Spinal cord (tissue), 10 donors: ENCODE data around the gene LILRA1. TPM values are rescaled to one million over a fixed set of nuclear protein-coding genes. Genes with fewer than 3 reads are reported as not detected.
"Not testable (repeated sequence)": the region's sequence is repeated elsewhere in the genome, so short reads cannot be mapped to it uniquely, and the experiment has no call there.

ENCODE experiments used
- DNase-seq, 6 donors: peaks; one replicate each; pipeline versions ENCODE4 v3.0.0 to v3.0.0-alpha.2; 2013 to 2015; ENCODE audit warnings: low spot score in 6 of 6, low read depth in 4 of 6
- H3K27ac ChIP-seq: one replicate; pipeline ENCODE4 v1.5.1; 2013; ENCODE audit warnings: low read depth, low read length, control low read depth
- H3K27me3 ChIP-seq: one replicate; pipeline ENCODE4 v1.6.1; 2013; ENCODE audit warnings: low read length; ENCODE audit not compliant: control insufficient read depth, insufficient read depth
- H3K36me3 ChIP-seq: one replicate; pipeline ENCODE4 v1.6.1; 2013; ENCODE audit warnings: low read length; ENCODE audit not compliant: control insufficient read depth, insufficient read depth
- H3K4me1 ChIP-seq: one replicate; pipeline ENCODE4 v1.6.1; 2013; ENCODE audit warnings: low read length; ENCODE audit not compliant: control insufficient read depth, insufficient read depth
- H3K4me3 ChIP-seq: one replicate; pipeline ENCODE4 v1.5.1; 2013; ENCODE audit warnings: low read depth, low read length, control low read depth
- H3K9me3 ChIP-seq: one replicate; pipeline ENCODE4 v1.6.1; 2013; ENCODE audit warnings: low read length; ENCODE audit not compliant: control insufficient read depth, insufficient read depth
- WGBS: methylation state at CpG from one replicate; pipeline ENCODE4 v1.1.5; 2013; ENCODE audit warnings: missing lambda C conversion rate; ENCODE audit not compliant: insufficient coverage; 5-methylcytosine and 5-hydroxymethylcytosine counted together
- polyA plus RNA-seq, 2 donors: library from polyadenylated mRNA; unstranded; fragments of 120-200 nt; gene quantifications; one replicate each; pipeline ENCODE4 v1.2.1, GENCODE V29; 2013; ENCODE audit not compliant: insufficient read length in 2 of 2
- total RNA-seq, 2 donors: library from RNA; depleted of rRNA in 1 of 2; stranded (reverse); fragments of 120-200 nt in 1 of 2; fragments of >200 nt in 1 of 2; gene quantifications; one replicate each; pipeline versions ENCODE4 v1.2.3 to v1.2.4, GENCODE V29; 2013 to 2014
- donor health status: healthy.

LILRA1 gene
- total and polyA plus RNA-seq, 4 donors: 0.72 to 1.4 (median 0.91) TPM

DNA sequence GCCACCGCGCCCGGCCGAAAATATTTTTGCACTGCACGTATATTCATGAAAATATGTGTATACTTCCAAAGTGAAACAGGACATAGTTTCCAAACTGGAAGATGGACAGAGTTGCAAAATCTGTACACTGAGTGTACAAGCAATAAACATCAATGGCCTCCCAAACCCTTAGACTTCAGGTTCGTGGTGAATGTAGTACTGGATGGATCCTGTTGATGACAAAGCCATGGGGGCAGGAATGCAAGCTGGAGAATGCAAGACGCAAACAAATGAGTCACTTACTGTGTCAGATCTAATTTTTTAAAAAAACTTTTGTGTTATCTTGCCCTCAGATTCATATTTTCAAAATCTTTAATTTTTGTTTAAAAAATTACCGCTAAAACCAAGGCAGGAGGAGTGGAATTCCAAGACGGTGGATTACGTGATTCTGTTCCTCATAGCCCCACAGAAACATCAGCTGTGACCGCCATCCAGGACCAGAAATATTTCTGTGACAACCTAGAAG is 32.5 kb upstream of the LILRA1 start:
- H3K9me3 ChIP-seq: no peaks in the 10 kb centered on the region
- no peak for DNase-seq
- H3K36me3 ChIP-seq: no peaks in the 10 kb centered on the region
- WGBS: 96% methylated on average over 4 of the region's 11 CpGs
- no peaks in the 10 kb centered on the region for H3K4me1 ChIP-seq
- no peak overlapping the region for H3K27ac ChIP-seq
- no peak overlapping the region for H3K4me3 ChIP-seq
- H3K27me3 ChIP-seq: no peaks in the 10 kb centered on the region

DNA sequence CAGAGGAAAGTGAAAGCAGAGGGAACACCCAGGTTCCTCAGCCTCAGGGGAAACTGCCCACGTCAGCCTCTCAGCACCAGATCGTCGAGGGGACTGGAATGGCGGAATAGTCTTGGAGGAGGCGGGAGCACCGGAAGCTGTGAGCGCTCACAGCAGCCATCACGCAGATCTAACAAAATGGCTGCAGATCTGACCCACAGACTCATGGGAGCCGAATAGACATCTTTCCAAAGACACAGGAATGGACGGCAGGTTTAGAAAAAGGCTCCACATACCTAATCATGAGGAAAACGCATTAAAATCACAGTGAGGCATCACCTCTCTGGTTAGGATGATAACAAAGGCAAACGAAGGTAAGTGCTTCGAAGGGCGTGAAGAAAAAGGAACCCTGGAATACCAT is 31.6 kb upstream of the LILRA1 start:
- no peaks in the 10 kb centered on the region for H3K36me3 ChIP-seq
- H3K4me1 ChIP-seq: no peaks in the 10 kb centered on the region
- no peak overlapping the region for H3K4me3 ChIP-seq
- no peak for DNase-seq
- H3K9me3 ChIP-seq: no peaks in the 10 kb centered on the region
- H3K27ac ChIP-seq: no peak overlapping the region
- whole genome bisulfite sequencing: 74% methylated on average over 12 of the region's 14 CpGs
- no peaks in the 10 kb centered on the region for H3K27me3 ChIP-seq

DNA sequence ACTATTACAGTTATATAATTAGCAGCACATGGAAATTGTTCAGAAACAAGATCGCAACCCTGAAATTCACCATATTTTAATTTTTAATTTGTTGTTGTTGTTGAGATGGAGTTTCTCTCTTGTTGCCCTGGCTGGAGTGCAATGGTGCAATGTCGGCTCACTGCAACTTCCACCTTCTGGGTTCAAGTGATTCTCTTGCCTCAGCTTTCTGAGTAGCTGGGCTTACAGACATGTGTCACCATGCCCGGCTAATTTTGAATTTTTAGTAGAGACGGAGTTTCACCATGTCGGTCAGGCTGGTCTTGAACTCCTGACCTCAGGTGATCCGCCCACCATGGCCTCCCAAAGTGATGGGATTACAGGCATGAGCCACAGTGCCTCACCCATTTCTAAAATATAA is 30.2 kb upstream of the LILRA1 start:
- not testable (repeated sequence) for H3K4me1 ChIP-seq, DNase-seq, H3K4me3 ChIP-seq, H3K27me3 ChIP-seq, H3K9me3 ChIP-seq, H3K27ac ChIP-seq, H3K36me3 ChIP-seq
- 96% methylated on average over 2 of the region's 6 CpGs for WGBS

DNA sequence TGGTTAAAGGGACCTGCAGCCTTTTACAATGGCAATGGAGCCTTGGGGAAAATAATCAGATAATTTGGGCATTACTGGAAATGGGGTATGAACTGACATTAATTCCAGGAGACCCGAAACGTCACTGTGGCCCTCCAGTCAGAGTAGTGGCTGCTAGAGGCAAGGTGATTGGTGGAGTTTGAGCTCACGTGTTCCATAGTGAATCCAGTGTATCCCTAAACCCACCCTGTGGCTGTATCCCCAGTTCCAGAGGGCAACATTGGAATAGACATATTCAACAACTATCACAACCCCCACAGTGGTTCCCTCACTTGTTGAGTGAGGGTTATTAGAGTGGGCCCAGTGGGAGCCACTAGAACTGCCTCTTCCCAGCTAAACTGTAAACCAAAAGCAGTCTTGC is 23.1 kb upstream of the LILRA1 start:
- Histone ChIP-seq H3K4me1 (no peaks in the 10 kb centered on the region), H3K4me3 (no peak overlapping the region), H3K9me3 (no peaks in the 10 kb centered on the region), H3K27ac (no peak overlapping the region), H3K27me3 (no peaks in the 10 kb centered on the region), H3K36me3 (no peaks in the 10 kb centered on the region)
- WGBS: 72% methylated on average over 2 of the region's 3 CpGs
- no peak for DNase-seq

DNA sequence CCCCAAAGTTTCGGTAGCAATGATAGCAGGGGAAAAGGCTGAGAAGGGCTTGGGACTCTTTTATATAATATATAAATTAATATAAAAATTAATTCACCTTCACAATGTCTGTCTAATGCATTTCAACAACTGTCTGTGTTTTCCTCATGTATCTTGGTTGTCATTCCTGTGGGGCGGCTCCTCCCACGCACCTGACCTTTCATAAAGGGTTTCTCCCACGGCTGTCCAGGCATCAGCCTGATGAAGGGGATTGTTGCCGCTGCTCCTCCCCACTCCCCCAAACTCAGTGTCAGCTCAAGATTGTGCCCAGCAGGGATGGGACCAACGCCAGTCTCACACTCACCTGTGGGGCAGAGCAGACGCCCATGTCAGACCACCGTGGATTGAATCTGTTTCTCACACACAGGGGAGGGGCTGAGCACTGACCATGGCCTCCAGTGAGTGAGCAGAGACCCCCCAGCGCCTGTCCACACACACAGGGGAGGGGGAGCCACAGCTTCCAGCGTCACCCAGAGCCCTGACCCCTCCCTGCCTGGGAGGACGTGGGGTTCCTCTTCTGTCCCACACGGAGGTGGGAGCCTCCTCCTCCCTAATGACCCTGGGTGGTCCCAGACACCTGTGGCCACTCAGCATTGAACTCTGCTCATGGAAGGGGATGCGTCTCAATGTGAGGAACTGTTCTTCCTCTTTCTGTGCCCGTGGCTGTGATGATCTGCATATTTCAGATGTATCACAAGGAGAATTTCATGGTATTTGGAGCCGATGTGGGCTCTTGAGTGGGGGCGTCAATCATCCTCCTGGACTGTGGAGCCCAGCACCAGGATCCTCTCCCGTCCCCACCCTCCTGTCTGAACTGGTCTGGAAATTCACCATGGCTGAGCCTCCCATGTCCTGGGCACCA is 21.5 kb upstream of the LILRA1 start:
- 70% methylated on average over 12 of the region's 17 CpGs for WGBS
- not testable (repeated sequence) for H3K36me3 ChIP-seq, H3K27ac ChIP-seq, DNase-seq, H3K4me3 ChIP-seq, H3K9me3 ChIP-seq, H3K4me1 ChIP-seq, H3K27me3 ChIP-seq

DNA sequence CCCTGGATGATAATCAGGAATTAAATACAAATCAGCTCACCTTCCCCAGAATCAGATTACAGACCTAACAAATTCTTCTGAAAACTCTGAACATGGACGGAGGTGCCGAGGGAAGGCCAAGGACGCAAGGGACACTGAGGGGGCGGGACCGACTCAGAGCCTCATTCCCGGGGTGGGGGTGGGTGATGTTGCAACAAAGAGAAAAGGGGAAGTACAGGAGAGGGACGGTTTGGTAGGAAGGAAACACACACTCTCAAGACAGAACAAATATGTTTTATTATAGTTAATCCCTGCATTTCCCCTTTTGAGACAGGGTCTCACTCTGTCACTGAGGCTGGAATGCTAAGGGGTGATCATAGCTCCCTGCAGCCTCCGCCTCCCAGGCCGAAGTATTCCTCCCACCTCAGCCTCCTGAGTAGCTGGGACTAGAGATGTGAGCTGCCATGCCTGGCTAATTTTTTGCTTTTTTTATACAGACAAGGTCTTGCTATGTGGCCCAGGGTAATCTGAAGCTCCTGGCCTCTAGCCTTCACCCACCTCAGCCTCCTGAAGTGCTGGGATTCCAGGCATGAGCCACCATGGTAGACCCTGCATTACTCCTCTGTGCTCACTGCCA is 20.6 kb upstream of the LILRA1 start:
- H3K4me3 ChIP-seq: no peak overlapping the region
- peak in 1 of 6 donors; percentile 2 for DNase-seq
- no peaks in the 10 kb centered on the region for H3K36me3 ChIP-seq
- no peaks in the 10 kb centered on the region for H3K27me3 ChIP-seq
- H3K9me3 ChIP-seq: no peaks in the 10 kb centered on the region
- no peak overlapping the region for H3K27ac ChIP-seq
- WGBS: 80% methylated on average over 1 of the region's 9 CpGs
- H3K4me1 ChIP-seq: no peaks in the 10 kb centered on the region

DNA sequence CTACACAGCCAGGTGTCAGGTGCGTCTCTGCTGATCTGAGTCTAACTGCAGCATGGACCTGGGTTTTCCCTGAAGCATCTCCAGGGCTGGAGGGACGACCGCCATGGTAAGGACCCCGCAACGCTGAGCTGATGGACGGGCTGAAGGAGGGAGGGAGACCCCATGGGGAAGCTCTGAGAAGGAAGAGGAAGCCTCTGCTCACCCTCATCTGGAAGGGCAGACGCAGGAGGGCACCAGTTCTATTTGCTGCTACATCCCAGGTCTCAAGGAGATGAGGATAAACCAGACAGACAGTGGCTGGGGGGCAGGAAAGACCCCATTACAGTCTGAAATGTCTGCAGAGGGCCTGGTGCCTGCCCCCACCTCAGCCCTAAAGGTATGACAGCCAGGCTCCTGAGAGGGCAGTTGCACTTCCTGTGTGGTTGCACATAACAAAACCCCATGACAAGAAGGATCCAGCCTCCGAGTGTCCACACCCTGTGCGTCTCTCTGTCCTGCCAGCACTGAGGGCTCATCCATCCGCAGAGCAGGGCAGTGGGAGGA is 20.0 kb upstream of the LILRA1 start, which contains the start of gene LILRA2:
TSS of gene LILRA2 (plus strand) at position 461 of the 543 bp plus-strand sequence. CDS start 89 bp downstream, outside the sequence.
- H3K27ac ChIP-seq: no peak within 1 kb of the TSS
- H3K27me3 ChIP-seq: no peaks in the 10 kb centered on the region
- H3K36me3 ChIP-seq: no peaks in the 10 kb centered on the region
- H3K9me3 ChIP-seq: no peaks in the 10 kb centered on the region
- 68% methylated on average over 9 of the region's 10 CpGs for WGBS
- no peak within 1 kb of the TSS for H3K4me3 ChIP-seq
- no peak for DNase-seq
- no peaks in the 10 kb centered on the region for H3K4me1 ChIP-seq

DNA sequence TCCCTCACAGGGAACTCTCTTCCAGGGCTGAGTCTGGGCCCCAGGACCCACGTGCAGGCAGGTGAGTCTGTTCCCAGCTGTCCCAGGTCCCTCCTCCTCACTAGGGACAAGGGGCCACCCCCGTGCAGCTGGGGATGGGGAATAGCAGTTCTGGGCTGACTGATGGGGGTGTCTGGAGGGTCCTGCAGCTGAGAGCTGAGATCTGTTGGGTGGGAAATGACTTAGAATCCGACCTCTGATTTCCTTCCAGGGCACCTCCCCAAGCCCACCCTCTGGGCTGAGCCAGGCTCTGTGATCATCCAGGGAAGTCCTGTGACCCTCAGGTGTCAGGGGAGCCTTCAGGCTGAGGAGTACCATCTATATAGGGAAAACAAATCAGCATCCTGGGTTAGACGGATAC is 19.4 kb upstream of the LILRA1 start:
- Histone ChIP-seq H3K4me1 (no peaks in the 10 kb centered on the region), H3K27ac (no peak overlapping the region), H3K36me3 (no peaks in the 10 kb centered on the region), H3K9me3 (no peaks in the 10 kb centered on the region), H3K4me3 (no peak overlapping the region), H3K27me3 (no peaks in the 10 kb centered on the region)
- DNase-seq: no peak
- WGBS: 42% methylated on average over 2 of the region's 4 CpGs

DNA sequence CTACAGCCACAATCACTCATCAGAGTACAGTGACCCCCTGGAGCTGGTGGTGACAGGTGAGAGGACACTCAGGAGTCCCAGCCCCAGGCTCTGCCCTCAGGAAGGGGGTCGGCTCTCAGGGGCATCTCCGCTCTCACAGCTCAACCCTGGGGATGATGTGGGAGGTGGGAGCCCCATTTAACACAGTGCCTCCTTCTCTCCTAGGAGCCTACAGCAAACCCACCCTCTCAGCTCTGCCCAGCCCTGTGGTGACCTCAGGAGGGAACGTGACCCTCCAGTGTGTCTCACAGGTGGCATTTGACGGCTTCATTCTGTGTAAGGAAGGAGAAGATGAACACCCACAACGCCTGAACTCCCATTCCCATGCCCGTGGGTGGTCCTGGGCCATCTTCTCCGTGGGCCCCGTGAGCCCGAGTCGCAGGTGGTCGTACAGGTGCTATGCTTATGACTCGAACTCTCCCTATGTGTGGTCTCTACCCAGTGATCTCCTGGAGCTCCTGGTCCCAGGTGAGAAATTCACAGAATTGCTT is 18.8 kb upstream of the LILRA1 start:
- Histone ChIP-seq H3K4me3 (no peak overlapping the region), H3K36me3 (no peaks in the 10 kb centered on the region), H3K27ac (no peak overlapping the region), H3K27me3 (no peaks in the 10 kb centered on the region), H3K4me1 (no peaks in the 10 kb centered on the region), H3K9me3 (no peaks in the 10 kb centered on the region)
- DNase-seq: no peak
- 70% methylated on average over 10 of the region's 12 CpGs for WGBS
